HFF-Myc (cell line): ENCODE data around the gene CHRM2.

Experiments
- DNase-seq: peaks from one replicate; pipeline ENCODE4 v3.0.0-alpha.2; 2011; ENCODE audit warnings: low read depth; ENCODE audit errors: extremely low read depth
- H3K4me3 ChIP-seq: replicated peaks from 2 replicates; pipeline ENCODE4 v1.5.1; 2011; ENCODE audit warnings: low read depth, mild to moderate bottlenecking, control low read depth, low read length
- CTCF ChIP-seq: IDR thresholded peaks from 2 replicates; pipeline ENCODE4 v1.5.1; 2012; ENCODE audit warnings: mild to moderate bottlenecking, low read depth, low read length, control low read depth; ENCODE audit errors: missing control alignments

The CHRM2 gene

GRCh38 chr7:136931169-136931867 is 62.9 kb downstream of the CHRM2 start:
- no peak for DNase-seq

DNA sequence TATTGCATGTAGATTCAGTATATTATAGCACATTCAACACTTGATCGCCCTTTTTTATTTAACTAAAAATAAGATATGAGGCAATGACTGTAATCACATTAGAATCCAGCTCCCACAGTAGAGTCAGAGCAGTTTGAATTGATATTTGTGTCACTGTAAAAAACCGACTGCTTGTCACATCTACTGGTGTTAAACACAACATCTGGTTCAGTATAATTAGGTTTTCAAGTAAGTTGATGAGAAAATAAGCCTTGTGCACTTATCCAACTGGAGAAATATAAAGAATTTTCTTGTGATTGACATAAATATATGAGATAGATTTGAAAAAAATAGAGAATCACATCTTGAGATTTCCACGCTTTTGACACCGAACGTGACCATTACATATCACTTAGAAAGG is 69.0 kb downstream of the CHRM2 start:
- DNase-seq, result no peak
- TF ChIP-seq CTCF, result no peak
- H3K4me3 ChIP-seq, result no peak overlapping the region

More at GRCh38 chr7:136931169-136931867, 62.9 kb downstream of the CHRM2 start:
- no peak for TF ChIP-seq CTCF
- no peak overlapping the region for H3K4me3 ChIP-seq

DNA sequence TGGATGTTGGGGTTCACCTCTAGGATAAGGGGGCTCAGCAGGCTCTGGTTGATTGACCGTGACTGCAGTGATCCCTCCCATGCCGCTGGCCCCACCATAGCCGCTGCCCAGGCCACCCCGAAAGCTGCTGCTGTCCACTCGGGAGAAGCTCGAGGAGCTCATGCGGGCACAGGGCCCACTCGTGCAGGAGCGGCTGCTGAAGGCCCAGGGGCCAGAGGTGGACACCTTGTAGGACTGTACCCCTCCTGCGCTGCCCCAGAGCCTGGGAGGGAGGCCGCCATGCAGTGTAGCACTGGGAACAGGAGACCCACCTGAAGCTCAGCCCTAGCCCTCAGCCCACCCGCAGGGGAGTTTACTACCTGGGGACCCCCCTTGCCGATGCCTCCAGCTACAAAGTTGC is 70.0 kb downstream of the CHRM2 start:
- no peak for DNase-seq
- no peak overlapping the region for H3K4me3 ChIP-seq
- TF ChIP-seq CTCF, result no peak

DNA sequence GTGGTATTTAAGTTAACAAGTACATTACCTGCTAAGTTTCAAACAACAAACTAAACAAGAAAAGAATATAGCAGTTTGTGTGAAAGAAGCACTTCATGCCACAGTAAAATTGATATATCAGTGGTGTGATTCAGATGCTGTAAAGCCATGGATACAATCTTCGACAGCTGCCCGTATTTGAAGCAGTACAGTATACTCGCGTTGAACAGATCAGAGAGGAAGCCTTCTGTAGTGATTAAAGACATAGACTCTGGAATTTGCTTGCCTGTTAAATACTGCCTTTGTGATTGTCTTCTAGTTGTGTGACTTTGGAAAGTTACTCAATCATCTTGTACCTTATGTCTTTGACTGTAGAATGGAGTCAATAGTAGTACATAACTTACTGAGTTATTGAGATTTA is 71.7 kb downstream of the CHRM2 start:
- no peak for DNase-seq
- TF ChIP-seq CTCF, result no peak
- H3K4me3 ChIP-seq, result no peak overlapping the region

- TF ChIP-seq CTCF, result no peak
- H3K4me3 ChIP-seq, result no peak overlapping the region
- DNase-seq, result no peak
Observed at GRCh38 chr7:136940917-136941316, 72.5 kb downstream of the CHRM2 start.

- TF ChIP-seq CTCF, result no peak
- DNase-seq, result no peak
- no peak overlapping the region for H3K4me3 ChIP-seq
Observed at GRCh38 chr7:136941816-136942215, 73.4 kb downstream of the CHRM2 start.

DNA sequence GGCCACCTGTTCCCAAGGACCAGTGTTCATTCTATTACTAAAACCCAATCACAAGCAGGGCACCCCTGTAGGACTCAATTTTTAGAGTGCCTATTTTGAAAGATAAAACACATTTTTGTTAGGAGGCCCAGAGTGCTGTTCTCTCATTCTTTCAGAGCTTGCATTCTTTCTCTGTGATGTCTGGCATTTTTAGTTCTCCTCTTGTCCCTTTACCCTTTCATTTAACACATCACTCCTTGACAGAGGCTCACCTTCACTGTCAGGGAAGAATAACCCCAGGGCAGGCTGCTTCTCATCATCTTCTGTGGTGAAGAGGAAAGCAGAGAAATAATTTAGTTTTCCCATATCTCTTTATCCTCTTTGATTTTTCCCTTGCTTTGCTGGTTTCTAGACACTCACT is 73.9 kb downstream of the CHRM2 start:
- H3K4me3 ChIP-seq, result no peak overlapping the region
- no peak for TF ChIP-seq CTCF
- DNase-seq, result no peak
